Amniotic epithelial cell (primary cell): Measurements from ENCODE around the gene LONRF2.
A peak's percentile ranks its signal among the peaks of the same experiment; 100 is the strongest.

Experiments used
- DNase-seq: peaks from one replicate; pipeline ENCODE4 v3.0.0-alpha.2; 2010; ENCODE audit warnings: low read depth

LONRF2 gene

DNA sequence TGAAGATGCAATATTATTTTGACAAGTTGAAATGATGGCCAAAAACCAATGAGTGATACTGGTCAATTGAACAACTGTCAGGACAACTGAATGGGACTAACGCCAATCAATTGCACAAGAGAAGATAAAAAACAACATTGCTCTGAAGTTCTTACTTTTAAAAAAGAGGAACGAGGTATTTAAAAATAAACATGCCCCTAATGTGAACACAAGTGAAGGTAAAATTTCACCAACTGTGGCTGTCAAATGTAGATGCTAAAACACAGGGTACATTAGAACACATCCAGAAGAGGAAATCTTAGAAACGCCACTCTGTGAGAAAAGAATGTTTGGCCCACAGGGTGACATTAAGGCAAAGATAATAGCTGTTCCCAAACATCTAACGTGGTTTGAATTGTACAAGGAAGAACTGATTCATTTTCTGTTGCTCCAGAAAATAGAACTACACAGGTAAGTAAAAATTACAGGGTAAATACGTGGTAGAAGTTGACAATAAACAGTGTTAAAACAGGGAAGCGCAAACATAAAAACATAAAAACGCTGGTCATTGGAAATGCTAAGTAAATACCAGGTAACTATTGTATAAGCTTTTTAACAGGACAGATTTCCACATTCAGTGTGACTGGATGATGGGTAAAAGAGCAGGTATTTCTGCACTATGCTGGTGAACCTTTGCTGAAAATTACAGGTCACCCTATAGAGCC is 20.3 kb downstream of the LONRF2 start:
- DNase-seq: no peak

GRCh38 chr2:100299548-100299947 is 22.8 kb downstream of the LONRF2 start:
- DNase-seq: no peak

DNA sequence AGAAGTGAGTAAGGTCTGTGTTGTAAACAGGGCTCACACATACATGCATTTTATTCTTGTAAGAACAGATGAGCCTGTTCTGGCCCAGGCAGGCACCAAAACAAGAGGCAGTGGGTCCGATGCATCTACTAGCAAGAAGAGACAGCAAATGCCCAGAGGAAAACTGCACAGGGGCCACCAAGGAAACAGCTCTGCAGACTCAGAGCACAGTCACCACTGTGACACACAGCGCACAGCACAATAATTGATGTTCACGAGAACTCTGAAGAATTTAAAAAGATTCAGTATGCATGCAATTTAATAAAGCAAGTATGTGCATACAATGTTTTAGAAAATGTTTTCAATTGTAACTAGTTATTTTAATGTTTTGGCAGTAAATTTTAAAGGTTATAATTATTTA is 24.8 kb downstream of the LONRF2 start:
- no peak for DNase-seq

DNA sequence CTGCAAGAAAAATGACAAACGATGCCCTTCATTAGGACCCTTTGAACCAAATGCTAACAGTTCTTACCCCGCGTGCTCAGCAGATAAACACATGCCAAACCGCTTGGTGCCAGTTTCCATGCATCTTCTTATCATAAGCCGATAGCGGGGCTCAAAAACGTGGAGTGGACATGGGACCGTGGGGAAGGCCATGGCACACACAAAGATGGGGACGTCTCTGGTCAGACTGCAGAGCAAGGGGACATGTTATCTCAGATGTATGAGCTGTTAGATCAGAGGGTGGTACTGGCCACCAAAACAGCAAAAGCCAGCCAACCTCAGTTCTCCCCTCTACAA is 28.2 kb downstream of the LONRF2 start:
- DNase-seq: no peak

- peak; percentile 11 for DNase-seq
Observed at GRCh38 chr2:100293341-100294161, 28.8 kb downstream of the LONRF2 start.

- DNase-seq: peak; percentile 100
Observed at GRCh38 chr2:100292022-100292580, 30.2 kb downstream of the LONRF2 start.

DNA sequence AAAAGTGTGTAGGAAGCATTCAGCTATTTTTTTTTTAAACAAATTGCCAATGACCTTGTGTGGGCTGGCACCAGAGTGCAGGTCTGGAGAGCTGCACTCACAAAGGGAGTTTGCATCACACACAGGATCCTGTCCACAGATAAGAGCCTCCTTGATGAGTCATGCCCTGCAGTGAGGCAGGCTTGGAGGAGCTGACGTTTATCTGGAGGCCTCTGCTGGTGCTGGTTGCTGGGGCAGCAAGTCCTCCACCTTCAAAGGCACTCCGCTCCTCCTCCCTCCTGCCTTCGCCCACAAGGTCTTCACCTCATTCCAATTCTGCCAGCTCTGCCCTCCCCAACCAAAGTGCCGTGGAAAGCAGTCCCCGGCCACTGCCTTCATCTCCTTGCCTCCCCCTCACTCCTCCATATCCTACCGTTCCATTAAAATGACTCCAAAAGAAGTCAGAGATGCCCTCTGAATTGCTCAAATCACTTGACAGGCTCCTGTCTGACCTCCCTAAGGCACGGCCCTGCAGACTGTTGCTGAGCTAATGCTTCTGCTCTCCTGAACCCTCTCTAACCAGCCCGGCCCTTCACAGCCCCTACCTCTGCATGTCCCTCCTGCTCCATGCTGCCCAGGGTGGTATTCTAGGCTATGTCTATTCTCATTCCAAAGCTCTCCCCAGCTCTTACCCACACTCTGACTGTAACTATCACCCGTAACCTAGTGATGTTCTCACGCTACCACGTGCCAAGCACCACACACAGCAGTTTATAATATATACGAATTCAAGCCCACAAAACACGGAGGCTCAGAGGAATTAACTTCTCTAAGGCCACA is 30.9 kb downstream of the LONRF2 start:
- peak; percentile 100 for DNase-seq

GRCh38 chr2:100290718-100291151 is 31.6 kb downstream of the LONRF2 start:
- DNase-seq: no peak

DNA sequence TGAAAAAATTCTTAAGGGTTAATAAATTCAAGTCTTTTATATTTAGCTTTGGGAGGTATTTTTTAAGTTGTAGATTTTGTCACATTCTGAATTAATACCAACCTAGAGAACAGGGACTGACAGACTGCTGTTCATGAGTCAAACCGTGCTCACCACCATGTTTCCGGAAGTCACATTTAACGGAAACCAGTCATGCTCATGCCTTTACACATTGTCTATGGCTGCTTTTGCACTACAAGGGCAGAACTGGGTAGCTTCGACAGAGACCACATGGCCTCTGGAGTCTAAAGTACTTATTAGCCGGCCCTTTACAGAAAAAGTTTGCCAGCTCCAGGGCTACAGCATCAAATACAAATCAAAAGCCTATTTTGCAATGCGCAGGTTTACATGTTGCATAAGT is 33.3 kb downstream of the LONRF2 start:
- DNase-seq: no peak

- DNase-seq: no peak
Observed at GRCh38 chr2:100286318-100286717, 36.0 kb downstream of the LONRF2 start.

DNA sequence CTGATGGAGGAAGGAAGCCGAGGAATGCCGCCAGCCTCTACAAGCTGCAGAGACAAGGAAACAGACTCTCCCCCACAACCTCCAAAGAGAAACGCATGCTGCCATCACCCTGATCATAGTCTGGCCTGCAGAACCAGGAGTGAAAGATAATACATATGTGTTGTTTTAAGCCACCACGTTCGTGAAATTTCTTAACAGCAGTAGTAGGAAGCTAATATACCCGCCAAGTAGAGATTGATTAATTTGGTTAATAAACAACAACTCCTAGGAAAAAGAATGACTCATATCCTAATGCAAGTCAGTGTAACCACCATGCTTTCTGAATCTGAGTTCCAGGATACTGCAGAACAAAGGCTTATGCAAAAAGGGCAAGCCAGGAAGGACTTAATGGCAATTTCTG is 36.6 kb downstream of the LONRF2 start:
- DNase-seq: peak; percentile 83

GRCh38 chr2:100285011-100285410 is 37.3 kb downstream of the LONRF2 start:
- DNase-seq: no peak

GRCh38 chr2:100283724-100284501 is 38.4 kb downstream of the LONRF2 start:
- DNase-seq: no peak

- peak; percentile 86 for DNase-seq
Observed at GRCh38 chr2:100281521-100282438, 40.5 kb downstream of the LONRF2 start.

- no peak for DNase-seq
Observed at GRCh38 chr2:100279586-100280534, 42.4 kb downstream of the LONRF2 start.

GRCh38 chr2:100278986-100279385 is 43.3 kb downstream of the LONRF2 start:
- DNase-seq: no peak

- no peak for DNase-seq
Observed at GRCh38 chr2:100278501-100278900, 43.8 kb downstream of the LONRF2 start.

- no peak for DNase-seq
Observed at GRCh38 chr2:100277540-100278207, 44.6 kb downstream of the LONRF2 start.

- no peak for DNase-seq
Observed at GRCh38 chr2:100276716-100277115, 45.6 kb downstream of the LONRF2 start.
